Suprapubic skin (tissue), 3 donors: Measurements from ENCODE around the gene MYNN.

ENCODE experiments used
- CTCF ChIP-seq, 2 donors: fragments of 200-600 bp in 1 of 2; fragments of 450-650 bp in 1 of 2; sonication (generic) in 1 of 2; IDR thresholded peaks; one replicate each; pipeline ENCODE4 v1.5.1; 2016 to 2019; ENCODE audit warnings: antibody characterized with exemption in 2 of 2, mild to moderate bottlenecking in 1 of 2, moderate library complexity in 1 of 2
- POLR2A ChIP-seq, 2 donors: fragments of 450-650 bp; IDR thresholded peaks; one replicate each; pipeline ENCODE4 v1.6.1; 2017; ENCODE audit warnings: antibody characterized with exemption in 2 of 2, mild to moderate bottlenecking in 2 of 2, moderate library complexity in 2 of 2

GRCh38 chr3:169790219-169790618 lies 17.0 kb downstream of the MYNN start:
- no peak for TF ChIP-seq CTCF (IDR thresholded peaks at IDR 0.05)
- TF ChIP-seq POLR2A (IDR thresholded peaks at IDR 0.05): no peak
